Left colon (tissue), 2 donors: ENCODE data around the gene MARK1. TPM values are rescaled to one million over a fixed set of nuclear protein-coding genes. Genes with fewer than 3 reads are reported as not detected.

Source experiments
- ATAC-seq: fragments of 200-7000 bp; cut with Tn5 transposase; one replicate; pipeline ENCODE4 v1.9.1; 2020; ENCODE audit warnings: mild to moderate bottlenecking, moderate library complexity
- DNase-seq, 2 donors: peaks; one replicate each; pipeline ENCODE4 v3.0.0-alpha.2; 2020
- intact Hi-C, 2 donors: fragments of 100-400 bp; cut with DNase I in 1 of 2; cut with micrococcal nuclease in 1 of 2; formaldehyde crosslinking; loops; one replicate each; pipeline versions ENCODE4 v1.11.2 to v1.14.0; 2022; cut with DNase I, micrococcal nuclease
- total RNA-seq, 2 donors: library from RNA; stranded (reverse); fragmentation: NEBNext Ultra II Directional; extraction: Animal tissue kit (Norgen Biotek cat#: 25700); gene quantifications; one replicate each; pipeline ENCODE4 v1.2.1, GENCODE V29; 2021
- donor health status: DM: no; HTN: no; CAD: no.
- donor health status: DM: yes; HTN: yes; CAD: no.

Gene MARK1
- total RNA-seq, 2 donors from 2014 or later = 1.0 to 4.4 TPM

DNA sequence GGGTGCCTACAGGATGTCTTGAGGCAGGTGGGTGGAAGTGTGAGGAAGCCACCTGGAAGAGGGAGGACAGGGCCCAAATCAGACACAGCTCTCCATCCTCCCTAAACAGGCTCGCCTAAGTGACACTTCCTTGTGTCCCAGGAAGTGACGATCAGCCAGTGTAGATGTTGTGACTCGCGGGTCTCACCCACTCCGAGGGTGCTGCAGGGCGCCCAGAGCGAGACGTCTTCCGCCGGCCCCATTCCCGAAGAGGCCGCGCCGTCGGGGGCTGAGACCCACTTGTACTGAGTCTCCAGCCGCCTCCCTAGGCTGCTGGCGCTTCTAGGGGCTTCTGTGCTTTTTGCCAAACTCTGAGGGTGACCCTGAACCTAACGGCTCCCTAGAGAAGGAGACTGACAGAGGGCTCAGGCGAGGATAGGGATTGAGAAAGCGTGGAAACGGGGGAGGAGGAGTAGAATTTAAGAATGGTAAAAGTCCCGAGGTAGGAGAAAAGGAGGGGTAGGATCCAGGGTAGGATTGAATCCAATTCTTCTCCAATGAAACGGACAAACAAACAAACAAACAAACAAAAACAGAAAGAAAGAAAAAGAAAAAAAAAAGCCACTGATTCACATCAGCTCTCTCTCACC is 543 bp upstream of the MARK1 start:
- intact Hi-C loops = no loop called here
- ATAC-seq = peak; percentile 66
- DNase-seq = peak; percentile 38 to 46

DNA sequence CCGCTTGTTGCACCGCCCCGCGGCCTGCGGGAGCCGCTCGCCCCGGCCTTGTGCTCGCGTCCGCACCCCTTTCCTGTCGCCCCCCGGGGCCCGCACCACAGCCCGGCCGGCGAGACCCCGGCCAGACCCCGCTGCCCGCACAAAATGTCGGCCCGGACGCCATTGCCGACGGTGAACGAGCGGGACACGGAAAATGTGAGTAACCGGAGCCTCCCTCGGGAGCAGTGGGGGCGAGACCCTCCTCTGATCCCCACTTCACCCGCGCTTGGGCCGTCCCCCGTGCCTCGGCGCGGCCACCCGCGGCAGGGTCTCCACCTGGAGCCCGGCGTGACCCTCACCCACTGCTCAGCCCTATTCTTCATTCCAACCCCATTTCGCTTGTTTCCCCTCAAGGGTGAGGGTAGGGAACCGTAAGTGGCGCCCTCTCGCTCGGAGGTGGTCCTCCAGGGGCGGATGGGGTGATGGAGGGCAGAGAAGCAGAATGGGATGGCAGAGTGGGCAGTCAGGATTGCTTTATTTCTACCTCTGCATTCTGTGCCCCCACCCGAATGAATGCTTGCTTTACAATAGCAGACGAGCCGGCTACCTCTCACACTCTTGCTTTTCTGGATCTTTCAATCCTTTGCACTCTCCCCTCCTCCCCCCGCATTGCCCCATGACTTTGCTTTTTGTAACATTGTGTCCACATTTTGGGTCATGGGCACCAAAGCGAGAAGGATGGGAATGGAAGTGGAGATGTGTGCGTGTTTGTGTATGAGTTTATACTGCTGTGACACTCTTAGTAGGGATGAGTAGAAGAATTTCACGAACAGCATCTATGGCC is 954 bp downstream of the MARK1 start:
- intact Hi-C loops = no loop called here
- ATAC-seq = no peak
- peak in 1 of 2 donors; percentile 13 for DNase-seq

DNA sequence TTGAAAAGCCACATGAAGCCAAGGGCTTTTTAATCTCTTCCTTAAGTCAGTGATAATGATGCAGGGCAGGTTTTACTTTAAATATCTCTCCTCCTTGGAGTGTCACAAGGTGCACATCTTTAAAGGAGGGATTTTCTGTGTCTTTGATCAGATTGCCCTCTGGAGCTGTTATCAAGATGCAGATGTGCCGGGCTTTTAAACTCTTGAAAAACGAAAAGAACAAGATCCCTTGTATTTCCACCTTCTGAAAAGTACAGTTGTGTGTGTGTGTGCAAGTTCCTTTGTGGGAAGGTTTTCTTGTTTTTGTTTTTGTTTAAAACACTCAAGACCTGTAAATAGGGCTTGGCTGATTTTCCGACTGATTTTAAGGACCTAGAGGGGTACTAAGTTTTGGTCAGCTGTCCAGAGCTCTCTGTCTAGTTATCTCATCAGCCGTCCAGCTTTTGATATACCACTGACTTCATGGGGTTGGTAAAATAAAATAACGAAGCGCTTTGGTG is 1.6 kb downstream of the MARK1 start:
- DNase-seq (no peak), ATAC-seq (no peak)
- intact Hi-C loops = no loop called here

DNA sequence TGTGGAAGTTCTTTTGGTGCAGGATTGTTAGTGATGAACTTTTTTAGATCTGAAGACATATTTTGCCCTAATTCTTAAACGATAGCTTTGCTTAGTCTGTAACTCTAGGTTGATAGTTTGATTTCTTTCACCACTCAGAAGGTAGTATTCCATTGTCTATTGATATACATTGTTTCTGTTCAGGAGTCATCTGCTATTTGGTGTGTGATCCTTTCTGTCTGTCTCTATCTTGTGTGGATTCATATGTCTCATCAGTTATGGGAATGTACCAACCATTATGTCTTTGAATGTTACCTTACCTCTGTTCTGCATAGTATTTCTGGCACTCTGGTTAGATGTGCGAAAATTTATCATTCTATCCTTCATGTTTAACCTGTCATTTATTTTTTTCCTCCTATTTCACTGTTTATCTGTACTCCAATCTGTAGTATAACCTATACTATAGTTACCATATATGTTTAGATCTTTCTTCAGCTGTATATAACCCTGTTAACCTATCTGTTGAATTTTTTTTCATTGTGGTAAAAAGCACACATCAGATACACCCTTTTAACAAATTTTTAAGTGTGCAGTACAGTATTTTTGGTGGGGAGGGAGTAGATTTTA is 5.7 kb downstream of the MARK1 start:
- ATAC-seq = no peak
- DNase-seq = no peak
- intact Hi-C loops = no loop called here

DNA sequence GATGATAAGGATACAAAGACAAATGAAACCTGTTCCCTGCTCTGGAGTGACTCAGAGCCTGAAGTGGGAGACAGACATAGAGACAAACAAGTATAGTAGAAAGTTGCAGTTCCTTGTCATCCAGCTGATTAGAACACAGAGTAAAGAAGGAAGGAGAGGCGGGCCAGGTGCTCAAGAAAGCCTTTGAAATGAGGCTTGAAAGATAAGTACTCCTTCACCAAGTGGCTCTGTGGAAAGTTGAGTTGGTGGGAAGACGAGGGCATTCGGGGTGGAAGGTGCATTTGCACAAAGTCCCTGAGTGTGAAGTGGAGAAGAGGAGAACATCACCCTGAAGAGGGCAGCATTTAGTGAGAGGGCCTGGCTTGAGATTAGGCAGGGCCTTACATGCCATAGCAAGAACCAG is 17.0 kb downstream of the MARK1 start:
- ATAC-seq (no peak), DNase-seq (no peak)
- intact Hi-C loops = no loop called here

DNA sequence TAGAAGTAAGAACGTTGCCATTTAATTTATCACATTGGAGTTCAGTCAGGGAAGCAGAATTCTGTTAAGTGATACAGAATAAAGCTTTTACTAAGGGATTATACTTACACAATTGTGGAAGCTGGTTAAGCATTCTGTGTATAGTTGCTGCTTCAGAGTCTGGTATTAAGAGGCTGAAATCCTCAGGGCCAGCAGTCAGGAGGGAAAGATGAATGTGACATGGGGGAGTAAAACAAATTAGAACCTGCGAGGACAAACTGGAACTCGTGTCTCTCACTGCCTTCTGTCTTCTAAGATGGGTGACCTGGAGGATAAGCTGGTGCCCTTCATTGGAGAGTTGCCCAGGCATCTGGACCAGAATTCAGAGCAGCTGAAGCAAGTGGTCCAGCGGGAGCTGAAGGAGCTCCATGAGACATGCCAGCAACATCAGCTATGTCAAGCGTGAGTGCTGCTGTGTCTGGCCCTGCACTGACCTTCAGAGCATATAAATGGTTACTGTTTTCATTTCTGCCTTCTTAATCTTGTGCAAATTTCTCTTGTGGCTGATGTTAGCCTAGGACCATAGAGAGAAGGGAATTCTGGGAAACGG is 23.0 kb downstream of the MARK1 start:
- intact Hi-C loops = no loop called here
- ATAC-seq = no peak

DNA sequence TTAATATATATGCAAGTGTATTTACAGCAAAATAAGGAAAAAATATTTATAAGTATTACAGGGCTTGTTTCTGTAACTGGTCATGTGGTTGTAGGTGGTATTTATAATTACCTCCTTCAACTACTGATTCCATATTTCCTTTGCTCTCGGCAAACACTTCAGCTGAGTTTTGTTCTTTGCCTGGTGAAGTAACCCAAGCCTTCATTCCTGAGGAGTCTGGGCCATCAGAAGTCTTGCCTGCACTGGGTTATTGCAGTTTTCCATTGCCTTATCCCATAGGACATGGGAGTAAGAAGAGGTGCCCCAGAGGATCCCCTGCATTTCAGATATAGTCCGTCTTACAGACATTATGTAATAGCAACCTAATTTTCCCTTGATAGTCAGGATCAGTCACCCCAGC is 23.8 kb downstream of the MARK1 start:
- ATAC-seq (no peak), DNase-seq (no peak)
- intact Hi-C loops = no loop called here

More for the DNA sequence above, 23.0 kb downstream of the MARK1 start:
- no peak for DNase-seq

DNA sequence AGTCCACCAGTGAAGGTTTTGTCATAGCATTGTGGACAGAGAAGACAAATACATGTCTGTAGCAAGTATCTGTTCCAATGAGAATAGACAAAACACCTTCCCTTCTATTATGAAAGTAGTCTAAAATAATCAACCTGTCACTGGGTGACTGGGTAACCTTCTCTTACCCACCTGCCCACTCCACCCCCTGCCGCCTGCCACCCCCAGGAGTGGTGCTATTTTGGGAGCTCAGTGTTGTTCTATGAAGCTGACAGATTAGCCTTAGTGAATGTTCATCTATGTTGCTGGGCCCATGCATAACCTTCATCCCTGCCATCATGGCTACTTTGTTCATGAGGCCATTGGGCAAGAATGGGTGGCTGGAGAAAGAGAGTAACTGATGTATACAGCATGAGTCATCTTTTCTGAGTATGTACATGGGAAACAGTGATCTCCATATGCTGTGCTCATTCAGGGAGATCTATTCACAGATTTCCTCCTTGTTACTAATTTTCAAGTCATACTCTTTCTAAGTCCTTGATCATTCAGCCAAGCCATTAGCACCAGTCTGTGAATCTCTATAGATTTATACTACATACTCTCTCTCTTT is 24.8 kb downstream of the MARK1 start:
- ATAC-seq (no peak), DNase-seq (no peak)
- intact Hi-C loops = no loop called here

DNA sequence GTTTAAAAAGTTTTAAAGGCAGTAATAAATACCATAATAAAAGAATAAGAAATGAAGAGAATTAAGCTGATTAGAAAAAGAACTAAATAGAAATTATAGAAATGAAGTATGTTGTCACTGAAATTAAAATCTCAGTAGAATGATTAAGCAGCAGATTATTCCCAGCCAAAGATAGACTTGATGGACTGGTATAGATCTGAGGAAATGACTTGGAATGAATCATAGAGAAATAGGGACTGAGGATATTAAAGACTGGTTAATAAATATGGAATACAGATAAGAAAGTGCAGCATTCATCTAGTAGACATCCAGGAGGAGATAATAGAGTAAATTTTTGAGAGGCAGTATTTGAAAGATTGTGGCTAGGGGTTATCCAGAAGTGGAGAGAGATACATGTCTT is 28.7 kb downstream of the MARK1 start:
- no peak for ATAC-seq
- intact Hi-C loops = no loop called here
- DNase-seq = no peak

DNA sequence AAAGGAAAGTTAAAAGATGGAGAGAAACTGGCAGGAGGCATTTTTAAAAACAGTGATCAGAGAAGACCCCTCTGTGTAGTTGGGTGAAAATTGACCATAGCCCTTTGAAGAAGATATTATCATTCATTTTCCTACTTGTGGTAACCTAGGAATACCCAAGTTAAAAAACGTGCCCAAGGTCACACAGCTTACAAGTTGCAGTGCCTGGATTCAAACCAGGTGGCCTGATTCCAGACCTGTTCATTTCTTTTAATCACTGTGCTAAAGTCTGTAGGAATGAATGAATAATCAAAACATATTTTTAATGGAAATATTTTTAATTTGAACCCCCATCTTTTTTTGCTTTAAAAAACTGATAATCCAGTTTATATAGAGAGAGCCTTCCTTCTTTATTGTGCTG is 35.6 kb downstream of the MARK1 start:
- no peak for DNase-seq
- intact Hi-C loops = no loop called here
- ATAC-seq = no peak

DNA sequence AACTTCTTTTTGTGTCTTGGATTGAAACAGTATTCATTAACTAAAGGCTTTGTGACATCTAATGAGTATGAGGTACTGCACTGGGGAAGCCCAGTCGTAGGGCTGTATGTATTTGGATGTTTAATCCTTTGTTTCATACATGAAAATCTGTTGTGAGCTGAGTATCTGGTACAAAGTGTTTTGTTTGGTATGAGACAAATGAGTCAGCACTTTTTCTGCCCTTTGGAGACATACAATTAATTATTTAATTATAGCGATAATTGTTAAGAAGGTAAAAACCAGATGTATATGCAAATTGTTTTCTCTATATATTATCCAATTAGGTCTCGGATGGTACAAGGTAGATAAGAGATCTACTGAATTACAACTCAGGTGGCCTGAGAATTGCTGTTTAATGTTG is 36.3 kb downstream of the MARK1 start:
- no peak for ATAC-seq
- intact Hi-C loops = no loop called here
- no peak for DNase-seq

DNA sequence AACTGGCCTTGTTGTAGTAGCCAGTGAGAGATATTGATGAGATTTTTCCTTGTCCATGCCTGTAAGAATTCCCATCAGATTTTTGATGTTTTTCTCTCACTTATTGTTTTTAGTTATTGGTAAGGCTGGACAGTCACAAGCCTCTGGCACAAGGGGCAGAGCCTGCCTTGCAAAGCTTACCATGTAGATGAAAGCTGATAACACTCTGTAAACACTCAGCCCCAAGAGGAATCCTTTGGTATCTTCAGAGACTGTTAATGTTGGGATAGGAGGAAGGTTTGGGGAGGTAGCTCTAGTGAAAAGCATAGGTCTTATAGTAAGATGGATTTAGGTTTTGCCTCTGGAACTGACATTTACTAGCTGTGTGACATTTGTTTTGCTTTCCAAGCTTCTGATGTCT is 37.7 kb downstream of the MARK1 start:
- ATAC-seq (no peak), DNase-seq (no peak)
- intact Hi-C loops = no loop called here

DNA sequence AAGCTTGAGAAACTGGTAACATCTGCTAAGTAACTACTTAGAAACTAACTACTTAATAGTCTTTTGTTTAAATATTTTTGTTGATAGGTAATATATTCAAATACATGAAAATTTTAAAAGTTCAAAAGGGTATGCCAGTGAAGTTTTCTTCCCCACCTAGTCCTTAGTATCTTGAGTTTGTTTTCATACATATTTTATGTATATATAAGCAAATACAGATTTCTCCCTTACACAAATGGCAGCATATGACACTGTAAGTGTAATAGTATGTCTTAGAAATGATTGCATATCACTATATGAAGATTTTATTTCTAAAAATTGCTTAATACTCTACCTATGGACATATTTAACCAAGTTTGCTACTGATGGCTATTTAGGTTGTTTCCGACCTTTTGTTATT is 38.9 kb downstream of the MARK1 start:
- ATAC-seq (no peak), DNase-seq (no peak)
- intact Hi-C loops = no loop called here

DNA sequence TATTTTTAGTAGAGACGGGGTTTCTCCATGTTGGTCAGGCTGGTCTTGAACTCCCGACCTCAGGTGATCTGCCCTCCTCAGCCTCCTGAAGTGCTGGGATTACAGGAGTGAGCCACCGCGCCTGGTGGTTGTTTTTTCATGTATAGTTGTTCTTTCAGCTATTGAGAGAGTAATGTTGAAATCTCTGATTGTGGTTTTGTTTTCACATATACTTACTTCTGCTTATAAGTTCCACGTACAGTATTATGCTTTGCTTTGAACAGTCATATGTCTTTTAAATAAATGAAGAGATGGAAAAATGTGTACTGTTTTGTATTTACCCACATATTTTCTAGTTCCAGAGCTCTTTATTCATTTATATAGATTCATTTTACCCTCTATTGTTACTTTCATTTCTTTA is 44.5 kb downstream of the MARK1 start:
- ATAC-seq = no peak
- no peak for DNase-seq
- intact Hi-C loops = no loop called here

DNA sequence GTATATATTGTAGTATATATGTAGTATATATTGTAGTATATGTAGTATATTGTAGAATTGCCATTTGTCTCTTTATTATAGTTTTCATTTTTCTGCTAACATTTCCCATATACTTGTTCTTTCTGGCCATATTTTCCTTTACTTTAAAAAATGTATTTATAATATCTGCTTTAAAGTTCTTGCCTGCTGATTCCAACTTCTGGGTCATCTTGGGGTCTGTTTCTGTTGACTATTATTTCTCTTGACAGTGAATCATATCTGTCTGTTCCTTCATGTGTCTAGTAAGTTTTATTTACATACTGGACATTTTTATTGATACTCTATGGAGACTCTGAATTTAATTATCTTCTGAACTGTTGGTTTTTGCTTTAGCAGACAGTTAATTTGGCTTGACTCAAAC is 45.9 kb downstream of the MARK1 start:
- no peak for ATAC-seq
- intact Hi-C loops = no loop called here
- no peak for DNase-seq

DNA sequence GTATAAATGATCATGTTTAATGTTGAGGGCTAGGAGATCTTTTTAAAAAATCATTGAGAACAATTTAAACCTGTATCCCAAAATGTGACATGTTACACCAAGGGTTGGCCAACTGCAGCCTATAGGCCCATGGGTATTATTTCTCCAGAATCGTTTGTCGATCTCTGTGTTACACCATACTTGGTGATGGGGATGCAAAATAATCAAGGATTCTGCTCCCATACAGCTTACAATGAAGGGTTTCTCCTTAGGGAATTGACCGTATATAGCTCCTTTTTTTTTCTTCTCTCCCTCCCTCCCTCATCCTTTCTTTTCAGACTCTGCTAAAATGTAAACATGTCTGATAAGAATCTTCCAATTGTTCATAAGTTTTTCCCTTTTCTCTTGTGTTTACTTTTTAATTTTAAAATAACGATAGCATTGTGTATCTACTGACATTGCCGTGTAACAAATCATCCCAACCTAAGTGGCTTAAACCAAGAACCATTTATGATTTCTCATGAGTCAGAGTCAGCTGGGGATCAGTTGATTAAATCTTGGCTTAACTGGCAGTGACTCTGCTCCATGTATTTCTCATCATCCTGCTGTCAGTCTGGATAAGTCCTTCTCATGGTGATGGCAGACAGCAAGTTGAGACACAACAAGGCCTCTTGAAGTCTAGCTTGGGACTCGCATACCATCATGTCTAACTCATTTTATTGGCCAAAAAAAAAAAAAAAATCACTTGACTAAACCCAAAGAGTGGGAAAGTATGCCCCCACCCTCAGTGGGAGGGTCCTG is 48.0 kb downstream of the MARK1 start:
- no peak for DNase-seq
- ATAC-seq = no peak
- intact Hi-C loops = no loop called here

DNA sequence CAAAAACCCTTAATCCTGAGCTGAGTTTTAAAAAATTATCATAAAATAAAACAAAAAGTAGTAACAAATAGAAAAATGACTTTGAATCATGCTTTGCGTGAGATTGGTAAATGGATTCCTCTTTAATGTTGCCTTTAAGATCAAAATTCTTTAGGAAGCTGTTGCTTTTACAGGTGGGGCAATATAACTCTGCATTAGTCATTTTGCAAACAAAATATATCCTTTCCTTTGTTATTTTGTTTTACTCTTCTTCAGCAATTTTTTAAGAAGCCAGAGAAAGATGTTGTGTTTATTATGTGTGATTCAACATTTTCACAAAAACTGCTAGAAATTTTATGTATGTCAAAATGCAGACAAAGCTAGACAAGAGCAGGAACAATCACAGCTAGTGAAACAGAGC is 50.0 kb downstream of the MARK1 start:
- no peak for ATAC-seq

DNA sequence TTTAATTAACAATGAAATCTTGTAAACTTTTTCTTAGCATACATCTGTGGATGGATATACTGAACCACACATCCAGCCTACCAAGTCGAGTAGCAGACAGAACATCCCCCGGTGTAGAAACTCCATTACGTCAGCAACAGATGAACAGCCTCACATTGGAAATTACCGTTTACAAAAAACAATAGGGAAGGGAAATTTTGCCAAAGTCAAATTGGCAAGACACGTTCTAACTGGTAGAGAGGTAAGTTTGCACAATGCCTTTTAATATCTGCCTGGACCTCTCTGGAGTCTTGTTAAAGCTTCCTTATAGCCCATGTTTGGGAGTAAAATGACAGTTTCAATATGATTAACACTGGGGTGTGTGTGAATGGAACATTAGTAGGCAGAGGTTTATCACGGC is 51.4 kb downstream of the MARK1 start:
- ATAC-seq = peak; percentile 79
- no peak for DNase-seq
- intact Hi-C loops = no loop called here

More for the DNA sequence above, 50.0 kb downstream of the MARK1 start:
- no peak for DNase-seq
- intact Hi-C loops = no loop called here

DNA sequence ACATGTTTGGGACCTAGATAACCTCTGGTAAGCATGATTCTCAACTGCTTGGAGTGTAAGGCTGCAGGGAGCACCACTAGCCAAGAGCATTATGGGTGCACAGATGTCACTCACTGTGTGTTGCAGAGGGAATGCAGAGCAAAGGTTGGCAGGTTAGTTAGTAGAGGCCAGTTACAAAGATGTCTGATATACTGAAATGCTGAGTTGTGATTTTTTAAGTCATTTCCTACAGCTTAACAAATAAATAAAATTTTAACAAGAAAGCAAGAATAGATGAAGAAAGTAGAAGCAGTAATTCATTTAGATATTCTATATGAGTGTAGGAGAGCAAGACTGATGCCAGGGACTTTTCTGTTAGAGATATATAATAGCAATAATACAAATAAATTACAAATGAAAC is 64.8 kb downstream of the MARK1 start:
- intact Hi-C loops = no loop called here
- ATAC-seq (no peak), DNase-seq (no peak)
